ENCODE results near the gene TAS1R1.

TAS1R1 gene

GRCh38 chr1:6613361-6614018 is 58.4 kb downstream of the TAS1R1 start, which contains the start of gene PHF13:
TSS of gene PHF13 (plus strand) at chr1:6613731. CDS start at chr1:6614067, 336 bp downstream.
- Histone ChIP-seq H2BK120ac (ENCODE audit: low read depth, low read length) (no peak within 1 kb of the TSS), H3K14ac (ENCODE audit: low read length) (peak within 1 kb of the TSS; percentile 82), H2BK5ac (ENCODE audit: low read length) (peak within 1 kb of the TSS; percentile 87), H4K91ac (ENCODE audit: low read depth, low read length, poor library complexity) (no peak within 1 kb of the TSS), H3K4ac (ENCODE audit: low read length) (peak within 1 kb of the TSS; percentile 53), H3K4me3 (ENCODE audit: low read length in 2 of 2) (peak within 1 kb of the TSS; percentile 92 to 100), H3K23ac (ENCODE audit: low read depth, low read length, poor library complexity) (peak within 1 kb of the TSS; percentile 98), H2BK12ac (ENCODE audit: low read length) (peak within 1 kb of the TSS; percentile 58), H3K36me3 (replicated peaks in 1 of 2; ENCODE audit: control insufficient read depth in 2 of 2, insufficient read depth in 2 of 2, low read length in 2 of 2) (peaks cover 11 to 21% of the 10 kb centered on the region in 2 donors), H3K4me1 (ENCODE audit: control insufficient read depth in 2 of 2, insufficient read depth in 1 of 2, low read depth in 1 of 2, low read length in 2 of 2) (peaks cover 2 to 3% of the 10 kb centered on the region in 2 donors), H3K27ac (replicated peaks; ENCODE audit: low read length) (peak within 1 kb of the TSS; percentile 85), H3K79me1 (ENCODE audit: low read depth, low read length) (peaks cover 10% of the 10 kb centered on the region), H2AFZ (ENCODE audit: low read length) (peak within 1 kb of the TSS; percentile 91), H2BK15ac (ENCODE audit: low read length) (peak within 1 kb of the TSS; percentile 67), H2AK5ac (ENCODE audit: low read depth, low read length) (peak within 1 kb of the TSS; percentile 90), H3K4me2 (ENCODE audit: insufficient read depth, low read length, poor library complexity, severe bottlenecking) (peak within 1 kb of the TSS; percentile 94), H3K27me3 (ENCODE audit: control insufficient read depth in 3 of 3, insufficient read depth in 3 of 3, low read depth in 1 of 3, low read length in 3 of 3) (no peaks in the 10 kb centered on the region), H3K9me3 (replicated peaks in 1 of 2; ENCODE audit: control insufficient read depth in 2 of 2, insufficient read depth in 1 of 2, low read depth in 1 of 2, low read length in 2 of 2) (no peaks in the 10 kb centered on the region), H4K8ac (ENCODE audit: low read depth, low read length) (no peak within 1 kb of the TSS), H3K18ac (ENCODE audit: low read length) (peak within 1 kb of the TSS; percentile 98), H3K9ac (ENCODE audit: low read depth, low read length, poor library complexity) (peak within 1 kb of the TSS; percentile 93)
- peak; percentile 99 for DNase-seq (ENCODE audit: low spot score)
- no CpG with 5 or more reads among the region's 84 CpGs for WGBS, 2 donors (ENCODE audit: extremely low coverage in 2 of 2, insufficient read length in 2 of 2, insufficient replicate concordance in 1 of 2)

- Histone ChIP-seq H2BK5ac (ENCODE audit: low read length) (peak overlapping the region; percentile 87), H4K8ac (ENCODE audit: low read depth, low read length) (no peak overlapping the region), H3K27me3 (ENCODE audit: control insufficient read depth in 3 of 3, insufficient read depth in 3 of 3, low read depth in 1 of 3, low read length in 3 of 3) (no peaks in the 10 kb centered on the region), H2BK15ac (ENCODE audit: low read length) (peak overlapping the region; percentile 67), H2AK5ac (ENCODE audit: low read depth, low read length) (peak overlapping the region; percentile 90), H3K36me3 (replicated peaks in 1 of 2; ENCODE audit: control insufficient read depth in 2 of 2, insufficient read depth in 2 of 2, low read length in 2 of 2) (peaks cover 13 to 29% of the 10 kb centered on the region in 2 donors), H3K79me1 (ENCODE audit: low read depth, low read length) (peaks cover 14% of the 10 kb centered on the region), H3K4me3 (ENCODE audit: low read length in 2 of 2) (peak overlapping the region; percentile 92 to 100), H2BK12ac (ENCODE audit: low read length) (peak overlapping the region; percentile 58), H3K4me1 (ENCODE audit: control insufficient read depth in 2 of 2, insufficient read depth in 1 of 2, low read depth in 1 of 2, low read length in 2 of 2) (peaks cover 2 to 3% of the 10 kb centered on the region in 2 donors), H3K18ac (ENCODE audit: low read length) (peak overlapping the region; percentile 98), H3K23ac (ENCODE audit: low read depth, low read length, poor library complexity) (peak overlapping the region; percentile 98), H4K91ac (ENCODE audit: low read depth, low read length, poor library complexity) (no peak overlapping the region), H3K9ac (ENCODE audit: low read depth, low read length, poor library complexity) (peak overlapping the region; percentile 93), H2AFZ (ENCODE audit: low read length) (peak overlapping the region; percentile 91), H3K14ac (ENCODE audit: low read length) (peak overlapping the region; percentile 82), H2BK120ac (ENCODE audit: low read depth, low read length) (no peak overlapping the region), H3K4ac (ENCODE audit: low read length) (peak overlapping the region; percentile 53), H3K9me3 (replicated peaks in 1 of 2; ENCODE audit: control insufficient read depth in 2 of 2, insufficient read depth in 1 of 2, low read depth in 1 of 2, low read length in 2 of 2) (no peaks in the 10 kb centered on the region), H3K27ac (replicated peaks; ENCODE audit: low read length) (peak overlapping the region; percentile 85), H3K4me2 (ENCODE audit: insufficient read depth, low read length, poor library complexity, severe bottlenecking) (peak overlapping the region; percentile 33)
- DNase-seq (ENCODE audit: low spot score): no peak
- no CpG with 5 or more reads among the region's 117 CpGs for WGBS, 2 donors (ENCODE audit: extremely low coverage in 2 of 2, insufficient read length in 2 of 2, insufficient replicate concordance in 1 of 2)
Observed at GRCh38 chr1:6614019-6614928, 59.2 kb downstream of the TAS1R1 start.

- DNase-seq (ENCODE audit: low spot score): no peak
- Histone ChIP-seq H2BK15ac (ENCODE audit: low read length) (no peak overlapping the region), H3K23ac (ENCODE audit: low read depth, low read length, poor library complexity) (peak overlapping the region; percentile 65)
Observed at GRCh38 chr1:6614929-6615785, 60.0 kb downstream of the TAS1R1 start.

More at GRCh38 chr1:6614929-6615785, 60.0 kb downstream of the TAS1R1 start:
- Histone ChIP-seq H3K27ac (replicated peaks; ENCODE audit: low read length) (peak overlapping the region; percentile 28), H3K79me1 (ENCODE audit: low read depth, low read length) (peaks cover 22% of the 10 kb centered on the region), H2BK12ac (ENCODE audit: low read length) (no peak overlapping the region), H2BK5ac (ENCODE audit: low read length) (peak overlapping the region; percentile 53), H3K4me3 (ENCODE audit: low read length in 2 of 2) (peak overlapping the region; percentile 92 to 100), H2AFZ (ENCODE audit: low read length) (peak overlapping the region; percentile 64), H3K27me3 (ENCODE audit: control insufficient read depth in 3 of 3, insufficient read depth in 3 of 3, low read depth in 1 of 3, low read length in 3 of 3) (no peaks in the 10 kb centered on the region), H4K8ac (ENCODE audit: low read depth, low read length) (no peak overlapping the region), H3K18ac (ENCODE audit: low read length) (peak overlapping the region; percentile 89), H4K91ac (ENCODE audit: low read depth, low read length, poor library complexity) (no peak overlapping the region), H3K36me3 (replicated peaks in 1 of 2; ENCODE audit: control insufficient read depth in 2 of 2, insufficient read depth in 2 of 2, low read length in 2 of 2) (peaks cover 21 to 38% of the 10 kb centered on the region in 2 donors), H3K4me2 (ENCODE audit: insufficient read depth, low read length, poor library complexity, severe bottlenecking) (peak overlapping the region; percentile 80), H2BK120ac (ENCODE audit: low read depth, low read length) (peak overlapping the region; percentile 72), H3K9ac (ENCODE audit: low read depth, low read length, poor library complexity) (peak overlapping the region; percentile 93), H3K14ac (ENCODE audit: low read length) (no peak overlapping the region), H3K4ac (ENCODE audit: low read length) (no peak overlapping the region), H3K9me3 (replicated peaks in 1 of 2; ENCODE audit: control insufficient read depth in 2 of 2, insufficient read depth in 1 of 2, low read depth in 1 of 2, low read length in 2 of 2) (no peaks in the 10 kb centered on the region), H3K4me1 (ENCODE audit: control insufficient read depth in 2 of 2, insufficient read depth in 1 of 2, low read depth in 1 of 2, low read length in 2 of 2) (peaks cover 0 to 3% of the 10 kb centered on the region in 2 donors), H2AK5ac (ENCODE audit: low read depth, low read length) (peak overlapping the region; percentile 56)
- WGBS, 2 donors (ENCODE audit: extremely low coverage in 2 of 2, insufficient read length in 2 of 2, insufficient replicate concordance in 1 of 2): no CpG with 5 or more reads among the region's 82 CpGs

Data from neuronal stem cell (in vitro differentiated cells).